ENCODE measurements around the gene SMYD3.

SMYD3 gene

GRCh38 chr1:246460406-246460805 lies 46.7 kb downstream of the SMYD3 start:
- Histone ChIP-seq H3K4me3 (ENCODE audit: low read depth in 1 of 2, low read length in 2 of 2) (no peak overlapping the region), H3K36me3 (ENCODE audit: control insufficient read depth in 1 of 2, insufficient read depth in 2 of 2, low read length in 2 of 2) (no peaks in the 10 kb centered on the region), H3K27ac (ENCODE audit: low read length) (no peak overlapping the region), H3K9me3 (ENCODE audit: control insufficient read depth in 1 of 2, low read length in 2 of 2) (no peaks in the 10 kb centered on the region), H3K27me3 (ENCODE audit: low read depth, low read length) (no peaks in the 10 kb centered on the region), H3K4me1 (ENCODE audit: control insufficient read depth in 1 of 2, insufficient read depth in 2 of 2, low read length in 2 of 2) (no peaks in the 10 kb centered on the region)

DNA sequence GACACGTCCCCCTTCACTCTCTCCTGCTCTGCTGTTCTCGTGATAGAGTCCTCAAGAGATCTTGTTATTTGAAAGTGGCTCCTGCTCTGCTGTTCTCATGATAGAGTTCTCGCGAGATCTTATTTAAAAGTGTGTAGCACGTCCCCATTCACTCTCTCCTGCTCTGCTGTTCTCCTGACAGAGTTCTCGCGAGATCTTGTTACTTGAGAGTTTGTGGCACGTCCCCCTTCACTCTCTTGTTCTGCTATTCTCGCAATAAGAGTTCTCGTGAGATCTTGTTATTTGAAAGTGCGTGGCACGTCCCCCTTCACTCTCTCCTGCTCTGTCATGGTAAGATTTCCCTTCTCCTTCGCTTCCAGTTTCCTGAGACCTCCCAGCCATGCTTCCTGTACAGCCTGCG lies 47.9 kb downstream of the SMYD3 start:
- Histone ChIP-seq H3K27ac (ENCODE audit: low read length) (no peak overlapping the region), H3K4me1 (ENCODE audit: control insufficient read depth in 1 of 2, insufficient read depth in 2 of 2, low read length in 2 of 2) (peaks cover 0 to 2% of the 10 kb centered on the region in 2 donors), H3K4me3 (ENCODE audit: low read depth in 1 of 2, low read length in 2 of 2) (no peak overlapping the region), H3K36me3 (ENCODE audit: control insufficient read depth in 1 of 2, insufficient read depth in 2 of 2, low read length in 2 of 2) (no peaks in the 10 kb centered on the region), H3K27me3 (ENCODE audit: low read depth, low read length) (no peaks in the 10 kb centered on the region), H3K9me3 (ENCODE audit: control insufficient read depth in 1 of 2, low read length in 2 of 2) (no peaks in the 10 kb centered on the region)

DNA sequence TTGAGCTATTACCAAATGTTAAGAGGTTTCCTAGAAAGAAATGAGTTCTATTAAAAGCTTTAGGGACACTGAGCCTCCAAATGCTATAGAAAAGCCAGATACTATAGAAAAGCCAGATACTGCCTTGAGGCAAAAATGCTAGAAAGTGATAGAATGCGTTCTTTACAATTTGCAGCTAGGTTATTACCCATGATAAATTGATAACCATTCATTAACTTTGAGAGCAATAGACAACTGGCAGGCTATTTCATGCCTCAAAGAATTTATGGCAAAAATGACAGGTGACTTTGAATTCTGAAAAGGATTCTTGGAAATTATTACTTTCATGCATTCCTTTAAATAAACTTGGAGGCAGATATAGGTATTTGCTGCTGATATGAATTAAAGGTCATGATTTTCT lies 51.6 kb downstream of the SMYD3 start:
- no peaks in the 10 kb centered on the region for H3K9me3 ChIP-seq (ENCODE audit: control insufficient read depth in 1 of 2, low read length in 2 of 2)

DNA sequence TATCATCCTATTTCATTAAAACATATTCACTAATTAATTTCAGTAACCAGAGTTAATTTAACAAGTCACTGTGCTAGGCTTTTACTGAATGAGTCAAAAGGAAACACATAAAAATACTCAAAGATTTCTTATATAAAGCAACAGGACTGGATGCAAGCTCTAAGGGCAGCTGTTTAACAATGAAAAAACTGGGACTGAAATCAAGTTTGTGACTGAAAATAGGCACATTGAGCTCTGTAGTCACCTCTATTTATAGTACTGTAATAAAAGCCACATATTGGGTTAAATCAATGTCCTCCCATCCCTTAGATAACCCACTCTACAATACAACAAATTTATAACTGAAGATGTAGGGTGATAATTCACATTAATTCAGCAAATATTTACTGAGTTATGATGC lies 52.4 kb downstream of the SMYD3 start:
- Histone ChIP-seq H3K4me3 (ENCODE audit: low read depth in 1 of 2, low read length in 2 of 2) (no peak overlapping the region), H3K9me3 (ENCODE audit: control insufficient read depth in 1 of 2, low read length in 2 of 2) (no peaks in the 10 kb centered on the region), H3K36me3 (ENCODE audit: control insufficient read depth in 1 of 2, insufficient read depth in 2 of 2, low read length in 2 of 2) (no peaks in the 10 kb centered on the region), H3K27ac (ENCODE audit: low read length) (no peak overlapping the region), H3K4me1 (ENCODE audit: control insufficient read depth in 1 of 2, insufficient read depth in 2 of 2, low read length in 2 of 2) (peaks cover 0 to 3% of the 10 kb centered on the region in 2 donors), H3K27me3 (ENCODE audit: low read depth, low read length) (no peaks in the 10 kb centered on the region)

More for the DNA sequence above, 51.6 kb downstream of the SMYD3 start:
- no peaks in the 10 kb centered on the region for H3K27me3 ChIP-seq (ENCODE audit: low read depth, low read length)
- no peak overlapping the region for H3K4me3 ChIP-seq (ENCODE audit: low read depth in 1 of 2, low read length in 2 of 2)
- H3K4me1 ChIP-seq (ENCODE audit: control insufficient read depth in 1 of 2, insufficient read depth in 2 of 2, low read length in 2 of 2), result peaks cover 0 to 3% of the 10 kb centered on the region in 2 donors
- H3K36me3 ChIP-seq (ENCODE audit: control insufficient read depth in 1 of 2, insufficient read depth in 2 of 2, low read length in 2 of 2), result no peaks in the 10 kb centered on the region
- H3K27ac ChIP-seq (ENCODE audit: low read length), result no peak overlapping the region

GRCh38 chr1:246450611-246451251 lies 56.3 kb downstream of the SMYD3 start:
- H3K4me1 ChIP-seq (ENCODE audit: control insufficient read depth in 1 of 2, insufficient read depth in 2 of 2, low read length in 2 of 2), result peaks cover 0 to 7% of the 10 kb centered on the region in 2 donors
- H3K9me3 ChIP-seq (ENCODE audit: control insufficient read depth in 1 of 2, low read length in 2 of 2), result no peaks in the 10 kb centered on the region
- no peak overlapping the region for H3K27ac ChIP-seq (ENCODE audit: low read length)
- no peaks in the 10 kb centered on the region for H3K27me3 ChIP-seq (ENCODE audit: low read depth, low read length)
- no peaks in the 10 kb centered on the region for H3K36me3 ChIP-seq (ENCODE audit: control insufficient read depth in 1 of 2, insufficient read depth in 2 of 2, low read length in 2 of 2)
- H3K4me3 ChIP-seq (ENCODE audit: low read depth in 1 of 2, low read length in 2 of 2), result no peak overlapping the region

DNA sequence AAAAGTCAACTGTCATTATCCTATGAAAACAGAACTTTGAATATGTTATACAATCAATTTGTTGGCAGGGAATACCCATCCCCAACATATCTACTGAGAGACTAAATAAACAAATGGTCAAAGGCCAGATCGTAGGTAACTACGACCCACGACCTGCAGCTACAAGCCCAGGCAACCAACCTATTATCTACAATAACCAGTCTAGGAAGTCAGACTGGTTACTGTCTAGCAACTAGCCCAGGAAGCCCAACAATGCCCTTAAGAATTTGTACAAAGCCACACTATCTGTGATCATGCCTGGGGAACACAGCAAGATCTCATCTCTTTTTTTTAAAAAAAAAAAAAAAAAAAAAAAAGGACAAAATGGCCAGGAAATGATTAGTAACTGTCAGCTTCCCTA lies 58.7 kb downstream of the SMYD3 start:
- H3K9me3 ChIP-seq (ENCODE audit: control insufficient read depth in 1 of 2, low read length in 2 of 2), result no peaks in the 10 kb centered on the region
- H3K36me3 ChIP-seq (ENCODE audit: control insufficient read depth in 1 of 2, insufficient read depth in 2 of 2, low read length in 2 of 2), result no peaks in the 10 kb centered on the region
- H3K27me3 ChIP-seq (ENCODE audit: low read depth, low read length), result no peaks in the 10 kb centered on the region
- no peak overlapping the region for H3K27ac ChIP-seq (ENCODE audit: low read length)
- peaks cover 0 to 4% of the 10 kb centered on the region in 2 donors for H3K4me1 ChIP-seq (ENCODE audit: control insufficient read depth in 1 of 2, insufficient read depth in 2 of 2, low read length in 2 of 2)
- H3K4me3 ChIP-seq (ENCODE audit: low read depth in 1 of 2, low read length in 2 of 2), result no peak overlapping the region

DNA sequence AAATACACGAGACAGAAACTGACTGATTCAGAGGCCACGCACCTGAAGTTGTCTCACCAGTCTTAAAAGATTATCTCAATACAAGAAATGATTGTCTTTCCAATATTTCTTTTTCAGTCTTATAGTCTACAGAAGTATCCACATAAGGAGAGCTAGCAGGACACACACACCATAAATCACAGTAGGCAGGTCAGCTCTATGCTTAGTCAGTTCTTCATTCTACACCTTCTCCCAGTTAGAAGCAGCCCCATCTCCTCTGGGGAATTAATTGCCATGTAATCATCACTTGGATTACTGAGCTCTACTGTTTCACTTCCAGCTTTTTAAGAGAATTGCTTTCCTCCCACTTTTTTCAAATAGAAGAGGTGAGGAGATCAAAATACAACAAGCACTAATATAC lies 59.6 kb downstream of the SMYD3 start:
- H3K36me3 ChIP-seq (ENCODE audit: control insufficient read depth in 1 of 2, insufficient read depth in 2 of 2, low read length in 2 of 2), result no peaks in the 10 kb centered on the region
- H3K27ac ChIP-seq (ENCODE audit: low read length), result no peak overlapping the region
- H3K4me1 ChIP-seq (ENCODE audit: control insufficient read depth in 1 of 2, insufficient read depth in 2 of 2, low read length in 2 of 2), result peaks cover 0 to 4% of the 10 kb centered on the region in 2 donors
- H3K27me3 ChIP-seq (ENCODE audit: low read depth, low read length), result no peaks in the 10 kb centered on the region
- H3K9me3 ChIP-seq (ENCODE audit: control insufficient read depth in 1 of 2, low read length in 2 of 2), result no peaks in the 10 kb centered on the region
- no peak overlapping the region for H3K4me3 ChIP-seq (ENCODE audit: low read depth in 1 of 2, low read length in 2 of 2)

GRCh38 chr1:246445503-246445902 lies 61.6 kb downstream of the SMYD3 start:
- Histone ChIP-seq H3K36me3 (ENCODE audit: control insufficient read depth in 1 of 2, insufficient read depth in 2 of 2, low read length in 2 of 2) (no peaks in the 10 kb centered on the region), H3K9me3 (ENCODE audit: control insufficient read depth in 1 of 2, low read length in 2 of 2) (no peaks in the 10 kb centered on the region), H3K4me1 (ENCODE audit: control insufficient read depth in 1 of 2, insufficient read depth in 2 of 2, low read length in 2 of 2) (peaks cover 0 to 4% of the 10 kb centered on the region in 2 donors), H3K27me3 (ENCODE audit: low read depth, low read length) (no peaks in the 10 kb centered on the region), H3K27ac (ENCODE audit: low read length) (no peak overlapping the region), H3K4me3 (ENCODE audit: low read depth in 1 of 2, low read length in 2 of 2) (no peak overlapping the region)

DNA sequence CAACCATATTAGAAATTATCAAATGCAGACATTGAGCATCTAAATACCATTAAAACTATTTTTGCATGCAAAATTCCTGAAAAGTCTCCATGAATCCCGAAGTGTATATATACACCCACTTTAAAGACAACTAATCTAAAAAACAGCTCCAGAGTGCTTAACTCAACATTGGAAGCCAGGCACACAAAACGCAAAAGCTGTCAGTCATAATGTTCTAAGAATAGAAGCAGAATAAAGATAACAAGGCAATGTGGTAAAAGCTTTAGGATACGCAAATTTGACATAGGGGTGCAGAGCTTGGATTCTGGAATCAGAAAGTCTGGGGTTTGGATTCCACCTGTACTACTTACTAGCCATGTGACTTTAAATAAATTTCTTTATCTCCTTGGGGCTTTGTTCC lies 62.5 kb downstream of the SMYD3 start:
- Histone ChIP-seq H3K36me3 (ENCODE audit: control insufficient read depth in 1 of 2, insufficient read depth in 2 of 2, low read length in 2 of 2) (no peaks in the 10 kb centered on the region), H3K27me3 (ENCODE audit: low read depth, low read length) (no peaks in the 10 kb centered on the region), H3K4me1 (ENCODE audit: control insufficient read depth in 1 of 2, insufficient read depth in 2 of 2, low read length in 2 of 2) (peaks cover 0 to 4% of the 10 kb centered on the region in 2 donors), H3K4me3 (ENCODE audit: low read depth in 1 of 2, low read length in 2 of 2) (no peak overlapping the region), H3K9me3 (ENCODE audit: control insufficient read depth in 1 of 2, low read length in 2 of 2) (no peaks in the 10 kb centered on the region), H3K27ac (ENCODE audit: low read length) (no peak overlapping the region)

DNA sequence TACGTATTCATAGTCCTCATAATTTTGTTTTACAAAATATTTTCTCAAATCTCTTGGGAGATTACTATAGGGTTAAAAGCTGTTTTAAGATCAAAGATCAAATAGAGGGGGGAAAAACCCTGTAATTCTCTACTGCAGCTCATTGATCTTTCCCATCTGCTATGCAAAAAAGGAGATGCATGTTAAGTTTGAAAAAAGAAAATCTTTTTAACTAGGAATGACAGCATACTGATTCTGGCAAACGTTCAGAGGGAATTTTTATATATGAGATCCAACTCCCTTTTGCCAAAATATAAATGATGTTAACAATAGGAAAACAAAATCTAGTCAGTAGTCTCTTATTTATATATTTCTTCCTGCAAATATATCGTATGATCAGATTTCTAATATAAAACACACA lies 69.1 kb downstream of the SMYD3 start:
- no peaks in the 10 kb centered on the region for H3K4me1 ChIP-seq (ENCODE audit: control insufficient read depth in 1 of 2, insufficient read depth in 2 of 2, low read length in 2 of 2)
- no peaks in the 10 kb centered on the region for H3K9me3 ChIP-seq (ENCODE audit: control insufficient read depth in 1 of 2, low read length in 2 of 2)

GRCh38 chr1:246435421-246436041 lies 71.5 kb downstream of the SMYD3 start:
- Histone ChIP-seq H3K9me3 (ENCODE audit: control insufficient read depth in 1 of 2, low read length in 2 of 2) (no peaks in the 10 kb centered on the region), H3K4me1 (ENCODE audit: control insufficient read depth in 1 of 2, insufficient read depth in 2 of 2, low read length in 2 of 2) (no peaks in the 10 kb centered on the region), H3K27me3 (ENCODE audit: low read depth, low read length) (no peaks in the 10 kb centered on the region), H3K4me3 (ENCODE audit: low read depth in 1 of 2, low read length in 2 of 2) (no peak overlapping the region), H3K36me3 (ENCODE audit: control insufficient read depth in 1 of 2, insufficient read depth in 2 of 2, low read length in 2 of 2) (no peaks in the 10 kb centered on the region), H3K27ac (ENCODE audit: low read length) (no peak overlapping the region)

More for the DNA sequence above, 69.1 kb downstream of the SMYD3 start:
- H3K4me3 ChIP-seq (ENCODE audit: low read depth in 1 of 2, low read length in 2 of 2), result no peak overlapping the region
- H3K27me3 ChIP-seq (ENCODE audit: low read depth, low read length), result no peaks in the 10 kb centered on the region
- H3K27ac ChIP-seq (ENCODE audit: low read length), result no peak overlapping the region
- no peaks in the 10 kb centered on the region for H3K36me3 ChIP-seq (ENCODE audit: control insufficient read depth in 1 of 2, insufficient read depth in 2 of 2, low read length in 2 of 2)

- Histone ChIP-seq H3K4me3 (ENCODE audit: low read depth in 1 of 2, low read length in 2 of 2) (no peak overlapping the region), H3K9me3 (ENCODE audit: control insufficient read depth in 1 of 2, low read length in 2 of 2) (no peaks in the 10 kb centered on the region), H3K36me3 (ENCODE audit: control insufficient read depth in 1 of 2, insufficient read depth in 2 of 2, low read length in 2 of 2) (no peaks in the 10 kb centered on the region), H3K27me3 (ENCODE audit: low read depth, low read length) (no peaks in the 10 kb centered on the region), H3K27ac (ENCODE audit: low read length) (no peak overlapping the region), H3K4me1 (ENCODE audit: control insufficient read depth in 1 of 2, insufficient read depth in 2 of 2, low read length in 2 of 2) (no peaks in the 10 kb centered on the region)
Observed at GRCh38 chr1:246434335-246434734, 72.7 kb downstream of the SMYD3 start.

Data from muscle layer of duodenum (tissue), 2 donors.